ENCODE measurements around the gene GLIPR1. TPM values are rescaled to one million over a fixed set of nuclear protein-coding genes. Genes with fewer than 3 reads are reported as not detected.
"Not testable (repeated sequence)": the region's sequence is repeated elsewhere in the genome, so short reads cannot be mapped to it uniquely, and the experiment has no call there.

GLIPR1 gene
- total and polyA plus RNA-seq, 8 donors: 12.4 to 68.2 (median 13.8) TPM

DNA sequence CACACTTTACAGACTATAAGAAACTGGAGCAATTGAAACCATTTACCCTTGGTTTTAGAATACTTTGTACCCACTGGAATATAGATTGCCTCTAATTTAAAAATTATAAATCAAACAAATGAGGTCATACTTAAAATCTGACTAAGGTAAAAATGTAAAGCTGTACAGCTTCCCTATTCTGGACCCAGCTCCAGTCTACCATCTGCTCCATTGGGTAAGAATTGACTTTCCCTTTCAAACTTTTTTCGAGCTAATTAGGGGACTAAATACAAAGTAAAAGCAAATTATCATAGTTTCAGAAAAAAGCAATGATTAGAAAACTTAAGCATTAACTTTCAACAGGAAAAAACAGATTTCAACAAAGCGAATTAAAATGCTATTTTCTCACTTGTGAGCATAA is 26.5 kb downstream of the GLIPR1 start:
- Histone ChIP-seq H3K27ac (no peak overlapping the region), H3K4me1 (peaks cover 9 to 23% of the 10 kb centered on the region in 2 donors), H3K4me3 (no peak overlapping the region), H3K36me3 (peaks cover 0 to 54% of the 10 kb centered on the region in 2 donors), H3K27me3 (no peaks in the 10 kb centered on the region), H3K9me3 (no peaks in the 10 kb centered on the region)
- TF ChIP-seq, protein P1, sequence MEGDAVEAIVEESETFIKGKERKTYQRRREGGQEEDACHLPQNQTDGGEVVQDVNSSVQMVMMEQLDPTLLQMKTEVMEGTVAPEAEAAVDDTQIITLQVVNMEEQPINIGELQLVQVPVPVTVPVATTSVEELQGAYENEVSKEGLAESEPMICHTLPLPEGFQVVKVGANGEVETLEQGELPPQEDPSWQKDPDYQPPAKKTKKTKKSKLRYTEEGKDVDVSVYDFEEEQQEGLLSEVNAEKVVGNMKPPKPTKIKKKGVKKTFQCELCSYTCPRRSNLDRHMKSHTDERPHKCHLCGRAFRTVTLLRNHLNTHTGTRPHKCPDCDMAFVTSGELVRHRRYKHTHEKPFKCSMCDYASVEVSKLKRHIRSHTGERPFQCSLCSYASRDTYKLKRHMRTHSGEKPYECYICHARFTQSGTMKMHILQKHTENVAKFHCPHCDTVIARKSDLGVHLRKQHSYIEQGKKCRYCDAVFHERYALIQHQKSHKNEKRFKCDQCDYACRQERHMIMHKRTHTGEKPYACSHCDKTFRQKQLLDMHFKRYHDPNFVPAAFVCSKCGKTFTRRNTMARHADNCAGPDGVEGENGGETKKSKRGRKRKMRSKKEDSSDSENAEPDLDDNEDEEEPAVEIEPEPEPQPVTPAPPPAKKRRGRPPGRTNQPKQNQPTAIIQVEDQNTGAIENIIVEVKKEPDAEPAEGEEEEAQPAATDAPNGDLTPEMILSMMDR (IDR thresholded peaks at IDR 0.05): no peak
- DNase-seq (no peak), ATAC-seq (no peak)
- intact Hi-C loops (cut with DNase I): no loop called here

DNA sequence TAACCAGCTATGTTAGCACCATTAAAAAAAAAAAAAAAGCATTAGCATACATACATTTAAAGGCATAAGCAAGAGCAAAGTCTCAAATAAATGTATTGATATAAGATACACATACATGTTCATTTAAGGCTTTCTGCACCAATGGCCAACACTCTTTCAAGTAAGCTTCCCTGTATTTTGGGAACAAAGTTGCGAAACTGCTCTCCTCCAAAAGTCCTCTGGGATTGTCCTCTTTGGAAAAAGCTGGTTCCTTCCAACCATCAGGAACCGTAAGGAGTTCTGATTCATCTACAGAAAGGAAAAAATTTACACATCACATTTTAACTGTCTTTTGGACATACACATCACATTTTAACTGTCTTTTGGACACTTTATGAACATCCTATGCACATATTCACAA is 27.6 kb downstream of the GLIPR1 start:
- H3K4me3 ChIP-seq: no peak overlapping the region
- no peak for ATAC-seq
- intact Hi-C loops (cut with DNase I): no loop called here
- H3K9me3 ChIP-seq: no peaks in the 10 kb centered on the region
- TF ChIP-seq, protein P1 (IDR thresholded peaks at IDR 0.05): no peak
- peaks cover 9 to 23% of the 10 kb centered on the region in 2 donors for H3K4me1 ChIP-seq
- peak overlapping the region in 1 of 2 donors; percentile 1 for H3K27ac ChIP-seq
- no peak for DNase-seq
- H3K36me3 ChIP-seq: peaks cover 0 to 44% of the 10 kb centered on the region in 2 donors
- no peaks in the 10 kb centered on the region for H3K27me3 ChIP-seq

DNA sequence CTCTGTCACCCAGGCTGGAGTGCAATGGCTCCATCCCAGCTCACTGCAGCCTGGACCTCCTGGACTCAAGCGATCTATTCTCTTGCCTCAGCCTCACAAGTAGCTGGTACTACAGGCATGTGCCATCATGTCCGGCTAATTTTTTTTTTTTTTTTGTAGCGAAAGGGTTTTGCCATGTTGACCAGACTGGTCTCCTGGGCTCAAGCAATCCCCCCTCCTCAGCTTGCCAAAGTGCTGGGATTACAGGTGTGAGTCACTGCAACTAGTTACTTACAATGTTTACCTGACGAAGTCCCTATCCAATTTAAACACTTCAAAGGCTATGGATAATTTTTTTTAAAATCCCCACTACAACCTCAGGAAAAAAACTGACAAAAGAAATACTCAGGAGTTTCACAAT is 29.1 kb downstream of the GLIPR1 start:
- TF ChIP-seq, protein P1 (IDR thresholded peaks at IDR 0.05): no peak
- DNase-seq (no peak), ATAC-seq (no peak)
- peaks cover 0 to 30% of the 10 kb centered on the region in 2 donors for H3K36me3 ChIP-seq
- H3K9me3 ChIP-seq: no peaks in the 10 kb centered on the region
- H3K27me3 ChIP-seq: no peaks in the 10 kb centered on the region
- no peak overlapping the region for H3K27ac ChIP-seq
- no peak overlapping the region for H3K4me3 ChIP-seq
- intact Hi-C loops (cut with DNase I): no loop called here
- H3K4me1 ChIP-seq: peaks cover 9 to 23% of the 10 kb centered on the region in 2 donors

- Histone ChIP-seq H3K4me3 (peak within 1 kb of the TSS; percentile 77 to 79), H3K27ac (peak within 1 kb of the TSS; percentile 63 to 71), H3K9me3 (no peaks in the 10 kb centered on the region), H3K36me3 (peaks cover 0 to 13% of the 10 kb centered on the region in 2 donors), H3K27me3 (no peaks in the 10 kb centered on the region), H3K4me1 (peaks cover 9 to 23% of the 10 kb centered on the region in 2 donors)
- peak; percentile 89 to 98 (median 94) for DNase-seq
- intact Hi-C loops (cut with DNase I): no loop called here
- TF ChIP-seq, protein P1 (IDR thresholded peaks at IDR 0.05): peak in 1 of 2 donors; percentile 1
- peak; percentile 99 for ATAC-seq
Observed at GRCh38 chr12:75511116-75512048, 30.8 kb downstream of the GLIPR1 start, which contains the start of gene KRR1. KRR1 (minus strand) TSS chr12:75511609; CDS start chr12:75511597, 12 bp downstream.

- intact Hi-C loops (cut with DNase I); ATAC-seq; H3K4me1 ChIP-seq; H3K36me3 ChIP-seq; H3K27ac ChIP-seq; H3K9me3 ChIP-seq; H3K27me3 ChIP-seq; H3K4me3 ChIP-seq; DNase-seq: not testable (repeated sequence)
Observed at GRCh38 chr12:75521224-75521623, 40.7 kb downstream of the GLIPR1 start.

DNA sequence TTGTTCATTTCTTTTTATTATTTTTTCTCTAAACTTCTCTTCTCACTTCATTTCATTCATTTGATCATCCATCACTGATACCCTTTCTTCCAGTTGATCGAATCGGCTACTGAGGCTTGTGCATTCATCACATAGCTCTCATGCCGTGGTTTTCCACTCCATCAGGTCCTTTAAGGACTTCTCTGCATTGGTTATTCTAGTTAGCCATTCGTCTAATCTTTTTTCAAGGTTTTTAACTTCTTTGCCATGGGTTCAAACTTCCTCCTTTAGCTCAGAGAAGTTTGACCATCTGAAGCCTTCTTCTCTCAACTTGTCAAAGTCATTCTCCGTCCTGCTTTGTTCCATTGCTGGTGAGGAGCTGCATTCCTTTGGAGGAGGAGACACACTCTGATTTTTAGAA is 41.6 kb downstream of the GLIPR1 start:
- H3K9me3 ChIP-seq; H3K36me3 ChIP-seq; H3K4me1 ChIP-seq; intact Hi-C loops (cut with DNase I); H3K27ac ChIP-seq; DNase-seq; ATAC-seq; H3K27me3 ChIP-seq; H3K4me3 ChIP-seq: not testable (repeated sequence)
